Tongue (tissue), 2 donors: Measurements from ENCODE around the gene ABTB1. TPM values are rescaled to one million over a fixed set of nuclear protein-coding genes. Genes with fewer than 3 reads are reported as not detected.

Experiments used
- DNase-seq: peaks from one replicate; pipeline ENCODE4 v3.0.0-alpha.2; 2015
- total RNA-seq: library from RNA; depleted of rRNA; stranded (reverse); fragments of >200 nt; gene quantifications from one replicate; pipeline ENCODE4 v1.2.3, GENCODE V29; 2014

The ABTB1 gene
- total RNA-seq, result 20.0 TPM

DNA sequence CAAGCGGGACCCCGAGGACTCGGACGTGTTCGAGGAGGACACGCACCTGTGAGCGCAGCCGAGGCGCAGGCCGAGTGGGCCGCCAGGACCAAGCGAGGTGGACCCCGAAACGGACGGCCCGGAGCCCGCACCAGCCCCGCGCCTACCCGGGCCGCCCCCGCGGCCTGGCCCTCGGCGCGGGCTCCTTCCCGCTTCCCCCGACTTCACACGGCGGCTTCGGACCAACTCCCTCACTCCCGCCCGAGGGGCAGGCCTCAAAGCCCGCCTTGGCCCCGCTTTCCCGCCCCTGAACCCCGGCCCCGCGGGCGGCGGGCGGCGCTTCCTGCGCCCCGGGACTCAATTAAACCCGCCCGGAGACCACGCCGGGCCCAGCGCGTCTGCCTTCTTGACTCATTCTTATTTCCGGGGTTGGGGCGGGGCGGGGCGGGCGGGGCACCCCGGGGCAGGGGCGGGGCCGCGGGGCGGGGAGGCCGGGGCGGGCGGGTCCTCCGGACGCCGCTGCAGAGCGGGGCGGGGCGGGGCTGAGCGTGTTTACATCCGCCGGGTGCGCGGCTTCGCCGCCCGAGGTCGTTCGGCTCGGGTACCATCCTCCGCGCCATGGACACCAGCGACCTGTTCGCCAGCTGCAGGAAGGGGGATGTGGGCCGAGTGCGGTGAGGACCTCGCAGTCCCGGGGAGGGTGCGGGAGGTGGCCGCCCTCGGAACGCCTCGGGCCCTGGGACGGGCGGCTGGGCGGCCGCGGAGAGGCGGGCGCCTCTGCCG, at the start of gene ABTB1:
Gene ABTB1, plus strand, starts transcription at position 524 of the 762 bp plus-strand sequence. Its CDS starts 74 bp downstream, at position 598.
- DNase-seq, result peak; percentile 88

DNA sequence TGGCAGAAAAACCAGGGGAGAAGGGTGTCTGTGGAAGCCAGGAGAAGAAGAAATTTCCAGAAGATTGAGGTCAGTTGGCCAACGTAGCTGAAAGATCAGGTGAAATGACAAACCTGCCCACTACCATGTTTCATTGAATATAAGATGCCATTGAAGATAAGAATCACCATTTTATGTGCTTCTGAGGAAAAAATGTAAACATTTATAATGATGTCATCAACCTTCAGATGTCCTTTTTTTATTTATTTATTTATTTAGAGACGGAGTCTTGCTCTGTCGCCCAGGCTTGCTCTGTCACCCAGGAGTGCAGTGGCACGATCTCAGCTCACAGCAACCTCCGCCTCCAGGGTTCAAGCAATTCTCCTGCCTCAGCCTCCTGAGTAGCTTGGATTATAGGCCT, 48.7 kb upstream of the ABTB1 start:
- DNase-seq, result no peak

DNA sequence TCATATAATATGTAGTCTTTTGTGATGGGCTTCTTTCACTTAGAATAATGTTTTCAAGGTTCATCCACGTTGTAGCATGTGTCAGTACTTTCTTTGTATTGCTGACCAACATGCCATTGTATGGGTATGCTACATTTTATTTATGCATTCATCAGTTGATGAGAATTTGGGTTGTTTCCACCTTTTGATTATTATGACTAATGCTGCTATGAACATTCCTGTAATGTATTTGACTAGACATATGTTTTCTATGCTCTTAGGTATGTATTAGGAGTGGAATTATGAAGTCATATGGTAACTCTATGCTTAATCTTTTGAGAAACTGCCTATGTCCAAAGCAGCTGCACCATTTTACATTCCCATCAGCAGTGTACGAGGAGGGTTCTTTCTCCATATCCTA, 46.9 kb upstream of the ABTB1 start:
- no peak for DNase-seq

DNA sequence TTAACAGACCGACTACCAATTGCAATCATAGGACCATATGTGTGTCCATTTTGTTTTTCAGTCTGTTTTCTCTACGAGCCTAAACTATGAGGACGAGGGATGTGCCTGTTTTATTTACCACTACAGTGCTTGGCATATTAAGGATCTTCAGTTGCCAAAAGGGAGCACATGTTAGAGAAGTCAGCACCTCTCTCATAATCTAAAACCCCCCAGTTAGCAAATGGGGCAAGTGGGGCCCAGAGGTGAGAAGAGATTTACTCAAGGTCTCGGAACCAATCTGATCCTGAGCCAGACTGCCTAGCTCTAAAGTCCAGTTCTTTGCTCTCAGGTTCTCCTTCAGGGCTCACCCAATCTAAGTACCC, 44.3 kb upstream of the ABTB1 start:
- peak; percentile 8 for DNase-seq

DNA sequence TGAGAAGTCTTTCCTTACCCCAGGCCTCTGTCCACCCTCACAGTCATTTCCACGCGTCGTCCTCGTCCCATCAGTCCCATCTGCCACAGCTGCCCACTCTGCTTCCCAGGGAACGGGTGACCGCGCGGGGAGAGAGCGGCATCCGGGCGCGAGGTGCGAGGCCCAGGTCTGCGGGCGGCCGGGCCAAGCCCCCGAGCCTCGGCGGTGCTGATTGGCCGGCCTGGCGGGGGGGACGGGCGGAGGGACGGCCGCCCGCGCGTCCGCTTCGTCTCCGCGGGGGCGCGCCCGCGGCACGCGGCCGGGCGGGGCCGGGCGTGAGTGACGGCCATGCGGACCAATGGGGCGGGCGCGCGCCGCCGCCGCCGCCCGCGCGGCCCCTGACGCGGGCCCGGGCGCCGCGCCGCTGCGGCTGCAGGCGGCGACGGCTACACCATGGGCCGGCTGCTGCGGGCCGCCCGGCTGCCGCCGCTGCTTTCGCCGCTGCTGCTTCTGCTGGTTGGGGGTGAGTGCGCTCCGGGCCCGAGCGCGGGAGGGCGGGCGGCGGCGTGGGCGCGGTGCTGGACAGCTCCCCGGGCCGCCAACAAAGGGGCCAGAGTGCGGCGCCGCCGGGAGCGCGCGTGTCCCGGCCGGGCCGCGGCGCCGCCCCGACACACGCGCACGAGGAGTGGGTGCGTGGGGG, 43.8 kb upstream of the ABTB1 start, which contains the start of gene PODXL2:
Gene PODXL2, plus strand, starts transcription at position 398 of the 679 bp plus-strand sequence. Its CDS starts 35 bp downstream, at position 433.
- DNase-seq, result peak; percentile 71

DNA sequence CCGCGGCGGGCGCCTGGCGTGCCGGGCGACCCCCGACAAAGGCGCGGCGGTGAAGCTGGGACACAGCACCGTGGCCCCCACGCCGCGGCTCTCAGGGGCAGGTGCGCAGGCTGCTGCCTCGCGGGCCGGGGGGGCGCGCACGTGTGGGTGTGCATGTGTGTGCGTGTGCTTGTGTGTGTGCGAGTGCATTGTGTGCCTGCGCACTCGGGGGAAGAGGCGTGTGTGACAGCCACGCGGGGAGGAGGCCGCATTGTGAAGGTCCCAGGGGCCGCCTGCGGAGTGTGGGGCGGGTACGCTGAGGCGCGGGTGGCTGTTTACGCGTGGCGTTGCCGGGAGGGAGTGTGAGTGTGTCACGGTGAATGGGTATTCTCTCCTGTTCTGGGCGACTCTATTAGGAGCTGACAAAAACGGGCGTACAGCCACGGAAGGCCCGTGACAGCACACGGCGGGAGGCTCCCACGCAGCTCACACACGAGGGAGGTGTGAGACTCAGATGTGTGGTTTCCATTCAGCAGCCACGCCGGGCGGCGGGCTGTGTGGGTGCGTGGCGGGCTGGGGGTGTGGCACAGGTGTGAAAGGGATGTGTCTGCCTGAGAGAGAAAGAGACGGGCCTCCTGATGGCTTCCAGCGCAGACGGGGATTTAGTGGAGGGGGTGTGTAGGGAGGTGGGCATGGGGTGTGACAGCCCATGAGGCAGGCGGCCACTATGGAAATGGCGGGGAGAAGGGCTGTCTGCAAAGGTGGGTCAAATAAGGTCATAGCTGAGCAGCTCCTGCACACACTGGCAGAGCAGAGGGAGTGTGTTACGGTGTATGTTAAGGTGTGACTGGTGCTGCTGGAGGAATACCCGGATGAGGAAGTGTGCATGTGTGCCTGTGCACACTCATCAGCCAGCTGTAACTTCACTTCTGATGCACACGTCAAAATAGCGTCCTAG, 43.0 kb upstream of the ABTB1 start:
- DNase-seq, result peak; percentile 27

DNA sequence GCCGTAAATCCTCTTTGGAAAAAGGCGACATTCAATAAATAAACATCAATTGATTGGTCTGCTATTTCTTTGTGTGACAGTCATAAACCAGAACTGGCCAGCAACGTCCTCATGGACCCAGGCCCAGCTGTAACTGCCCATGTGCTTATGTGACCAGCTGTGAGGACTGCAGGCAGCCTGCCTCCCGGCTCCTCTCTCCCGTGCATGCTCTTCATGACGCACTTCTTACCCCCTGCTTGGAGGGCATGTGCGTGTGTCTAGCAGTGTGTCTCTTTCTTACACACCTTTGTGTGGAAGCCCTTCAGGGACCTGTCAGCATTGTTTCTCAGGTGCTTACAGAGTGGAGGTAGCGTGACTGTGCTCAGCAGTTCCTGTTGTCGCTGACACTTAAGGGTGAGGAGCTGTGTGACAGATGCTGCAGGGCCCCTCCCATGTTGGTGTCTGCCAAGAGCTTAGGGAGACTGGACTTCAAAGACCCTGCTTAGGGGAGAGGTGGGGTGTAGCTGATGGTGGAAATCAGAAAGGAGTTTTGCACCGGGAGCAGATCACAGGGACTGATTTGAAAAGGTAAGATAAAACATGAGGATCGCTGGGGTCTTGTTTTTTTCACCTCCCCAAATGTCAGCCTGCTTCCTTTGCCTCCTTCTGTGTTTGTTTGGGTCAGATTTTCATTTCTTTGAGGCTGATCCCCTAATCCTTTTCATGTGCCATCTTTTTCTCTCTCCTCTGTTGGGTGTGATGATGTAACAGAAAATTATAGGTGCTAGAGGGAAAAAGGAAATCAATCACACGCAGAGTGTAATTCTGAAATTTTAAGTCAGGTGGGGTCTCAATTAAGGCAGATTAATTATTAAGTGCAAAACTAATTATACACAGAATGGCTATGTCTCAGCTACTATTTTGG, 41.7 kb upstream of the ABTB1 start:
- peak; percentile 12 for DNase-seq

DNA sequence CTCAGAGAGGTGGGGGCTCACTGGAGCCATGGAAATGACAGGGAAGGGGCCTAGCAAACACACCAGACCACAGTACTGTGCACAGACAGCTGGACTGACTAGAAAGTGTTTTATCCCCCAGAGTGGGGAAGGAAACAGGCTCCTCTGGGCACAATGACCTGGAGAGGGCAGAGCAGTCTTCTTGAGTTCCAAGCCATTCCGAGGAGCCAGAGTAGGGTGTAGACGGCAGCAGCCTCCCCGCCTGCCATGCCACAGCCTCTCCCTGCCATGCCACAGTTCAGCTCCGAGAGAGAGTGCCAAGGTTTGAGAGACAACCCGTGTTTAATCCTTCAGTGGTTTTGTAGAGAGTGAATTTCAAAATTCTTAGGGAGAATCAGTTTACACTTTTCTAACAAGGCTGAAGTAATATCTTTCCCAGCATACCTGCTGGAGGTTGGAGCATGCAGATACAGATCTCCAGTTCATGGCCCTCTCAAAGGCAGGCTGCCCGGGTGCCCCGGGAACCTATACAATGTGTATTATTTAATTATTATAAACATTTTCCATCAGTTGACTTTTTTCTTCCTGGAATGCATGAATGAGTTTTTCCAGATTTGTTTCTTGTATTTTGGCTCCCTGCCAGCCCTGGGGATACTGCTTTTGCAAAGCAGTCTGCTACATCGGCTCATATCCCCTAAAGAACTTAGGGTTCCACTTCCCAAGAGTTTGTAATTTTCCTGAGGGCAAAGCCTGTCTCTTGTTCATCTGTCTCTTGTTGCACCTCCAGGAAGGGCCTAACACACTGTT, 40.5 kb upstream of the ABTB1 start:
- DNase-seq, result peak; percentile 62

DNA sequence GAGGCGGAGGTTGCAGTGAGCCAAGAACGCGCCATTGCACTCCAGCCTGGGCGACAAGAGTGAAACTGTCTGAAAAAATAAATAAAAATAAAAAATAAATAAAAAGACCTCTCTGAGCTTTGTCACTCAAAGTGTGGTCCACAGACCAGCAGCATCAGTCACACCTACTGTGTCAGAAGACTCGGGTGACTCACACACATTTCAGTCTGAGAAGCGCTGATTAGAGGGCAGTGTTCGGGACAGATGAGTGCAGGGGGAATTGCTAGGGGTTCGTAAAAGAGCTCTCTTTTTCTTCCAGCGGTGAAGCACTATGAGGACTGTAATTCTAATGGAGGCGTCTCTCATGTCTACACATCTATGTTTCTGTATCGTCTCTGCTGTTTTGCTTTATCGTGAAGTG, 38.1 kb upstream of the ABTB1 start:
- DNase-seq, result no peak

DNA sequence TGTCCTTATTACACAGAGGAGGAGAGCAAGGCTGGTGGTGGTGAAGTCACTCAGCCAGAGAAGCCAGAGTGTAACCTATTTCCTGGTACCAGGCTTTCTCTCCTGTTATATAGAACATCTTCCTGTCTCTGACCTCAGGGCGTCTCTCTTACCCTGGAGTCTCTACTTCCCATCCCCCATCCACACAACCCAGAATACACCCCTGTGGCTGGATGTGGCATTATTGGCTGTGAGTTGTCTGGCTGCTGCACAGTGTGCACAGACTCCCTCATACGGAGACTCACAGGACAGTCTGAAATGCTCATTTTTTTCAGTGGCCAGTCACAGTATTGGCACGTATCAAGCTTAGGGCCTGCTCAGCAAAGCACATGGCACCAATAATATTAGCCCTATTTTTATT, 35.2 kb upstream of the ABTB1 start:
- DNase-seq, result no peak

DNA sequence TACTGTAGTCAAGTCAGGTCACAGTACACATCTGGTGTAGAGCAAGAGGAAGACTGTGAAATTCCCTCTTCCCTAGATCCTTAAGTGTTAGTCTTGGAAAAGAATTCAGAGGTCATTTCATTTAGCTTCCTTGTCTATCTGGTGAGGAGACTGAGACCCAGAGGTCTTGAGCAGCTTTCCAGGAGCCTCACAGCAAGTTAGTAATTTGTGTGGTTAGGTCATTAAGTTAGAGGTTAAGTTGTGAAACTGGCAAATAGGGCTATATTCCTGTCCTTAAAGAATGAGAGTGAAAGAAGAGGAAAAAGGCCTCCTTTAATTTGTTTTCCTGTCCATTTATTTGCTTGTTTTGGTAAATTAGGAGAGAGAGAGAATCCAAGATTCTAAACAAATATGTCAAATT, 34.8 kb upstream of the ABTB1 start:
- DNase-seq, result no peak

DNA sequence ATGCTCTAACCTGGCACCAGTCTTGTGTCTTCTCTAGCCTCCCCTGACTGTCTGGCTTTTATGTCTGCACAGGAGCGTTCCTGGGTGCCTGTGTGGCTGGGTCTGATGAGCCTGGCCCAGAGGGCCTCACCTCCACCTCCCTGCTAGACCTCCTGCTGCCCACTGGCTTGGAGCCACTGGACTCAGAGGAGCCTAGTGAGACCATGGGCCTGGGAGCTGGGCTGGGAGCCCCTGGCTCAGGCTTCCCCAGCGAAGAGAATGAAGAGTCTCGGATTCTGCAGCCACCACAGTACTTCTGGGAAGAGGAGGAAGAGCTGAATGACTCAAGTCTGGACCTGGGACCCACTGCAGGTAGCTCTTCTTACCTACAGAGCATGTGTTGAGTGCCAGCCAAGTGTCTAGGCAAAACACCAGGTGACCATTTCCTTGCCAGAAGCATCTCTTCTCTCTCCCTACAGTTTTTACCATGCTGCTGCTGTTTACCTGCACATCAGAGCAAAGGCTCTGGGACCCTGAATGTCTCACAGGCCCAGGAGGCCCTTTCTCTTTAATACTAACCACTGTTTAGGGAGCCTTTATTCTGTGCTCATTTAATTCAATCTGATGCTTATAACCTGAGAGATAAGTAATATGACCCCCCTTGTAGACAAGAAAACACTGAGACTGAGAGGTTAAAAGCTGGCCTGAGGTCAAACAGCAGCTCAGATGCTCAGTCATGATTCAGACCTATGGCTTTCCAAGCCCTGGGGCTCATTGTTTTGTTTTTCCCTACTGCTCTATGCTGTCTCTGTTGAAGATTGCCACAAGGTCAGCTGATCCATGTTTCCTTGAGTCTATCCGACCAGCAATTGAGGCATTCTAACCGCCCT, 33.3 kb upstream of the ABTB1 start:
- no peak for DNase-seq

DNA sequence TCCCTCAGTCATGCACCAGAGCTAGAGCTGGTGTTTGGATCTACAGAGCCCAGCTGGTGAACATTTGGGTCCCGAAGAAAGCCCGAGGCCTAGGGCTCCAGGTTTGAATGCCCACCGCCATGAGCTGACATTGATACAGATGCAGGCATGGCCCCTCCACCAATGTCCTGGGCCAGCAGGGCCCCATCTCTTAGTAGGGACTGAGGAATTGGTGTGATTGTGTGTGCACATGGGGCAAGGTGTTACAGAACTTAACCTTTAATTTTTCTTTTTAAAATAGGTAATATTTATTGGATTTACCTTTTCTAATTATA, 32.8 kb upstream of the ABTB1 start:
- no peak for DNase-seq

DNA sequence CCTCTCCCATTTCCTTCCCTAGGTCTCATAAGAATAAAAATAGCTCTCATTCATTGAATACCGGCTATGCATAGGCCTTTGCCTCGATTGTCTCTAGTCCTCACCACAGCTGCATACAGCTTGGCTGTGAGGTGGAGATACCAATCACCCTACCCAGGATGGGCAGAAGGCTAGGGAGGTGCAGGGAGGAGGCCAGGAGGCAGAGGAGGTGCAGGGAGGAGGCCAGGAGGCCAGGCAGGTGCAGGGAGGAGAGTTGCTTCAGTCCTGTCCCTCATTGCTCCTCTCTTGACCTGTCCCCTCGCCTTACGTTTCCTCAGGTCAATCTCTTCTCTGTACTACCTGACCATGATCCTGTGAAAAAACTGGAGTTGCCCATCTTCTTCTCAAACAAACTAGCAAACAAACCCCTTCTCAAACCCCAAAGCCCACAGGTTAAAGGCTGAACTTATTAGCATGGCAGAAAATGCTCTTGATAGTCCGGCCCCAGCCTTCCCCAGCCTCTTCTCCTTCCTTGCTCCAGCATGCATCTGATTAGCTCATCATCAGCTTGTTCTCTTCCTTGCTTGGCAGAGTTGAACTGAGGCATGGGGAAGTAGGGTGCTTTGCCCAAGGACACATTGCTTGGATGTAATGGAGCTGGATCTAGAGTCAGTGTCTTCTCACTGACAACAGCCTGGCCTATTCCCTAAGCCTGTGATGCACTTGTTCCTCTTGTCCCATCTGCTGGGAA, 27.9 kb upstream of the ABTB1 start:
- no peak for DNase-seq

DNA sequence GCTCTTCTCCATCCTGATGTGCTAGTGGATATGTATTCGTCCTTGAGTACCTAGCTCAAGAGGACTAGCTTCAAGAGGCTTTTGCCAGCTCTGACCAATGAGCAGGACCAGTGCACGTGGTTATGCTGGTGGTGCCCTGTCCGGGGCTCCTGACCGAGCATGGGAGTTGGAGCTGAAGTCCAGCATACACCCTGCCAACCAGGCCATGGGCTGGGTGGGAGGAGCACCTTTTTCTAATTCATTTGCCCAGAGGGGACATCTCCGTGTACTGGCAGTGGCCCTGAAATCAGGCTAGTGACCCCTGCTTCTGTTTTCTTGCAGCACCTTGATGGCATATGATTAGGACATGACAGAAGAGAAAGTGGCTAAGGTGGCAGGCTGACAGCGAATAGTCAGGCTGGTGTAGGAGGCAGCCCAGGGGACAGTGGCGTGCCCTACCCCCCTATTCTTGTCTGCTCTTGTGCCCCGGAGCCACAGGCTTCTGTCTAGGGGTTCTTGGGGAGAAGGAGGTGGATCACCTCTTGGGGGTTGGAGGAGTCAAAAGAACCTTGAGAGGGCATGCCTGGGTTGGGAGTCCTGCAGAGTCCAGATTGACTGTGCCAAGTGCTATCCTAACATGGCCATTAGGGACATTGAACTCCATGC, 27.3 kb upstream of the ABTB1 start:
- DNase-seq, result no peak

DNA sequence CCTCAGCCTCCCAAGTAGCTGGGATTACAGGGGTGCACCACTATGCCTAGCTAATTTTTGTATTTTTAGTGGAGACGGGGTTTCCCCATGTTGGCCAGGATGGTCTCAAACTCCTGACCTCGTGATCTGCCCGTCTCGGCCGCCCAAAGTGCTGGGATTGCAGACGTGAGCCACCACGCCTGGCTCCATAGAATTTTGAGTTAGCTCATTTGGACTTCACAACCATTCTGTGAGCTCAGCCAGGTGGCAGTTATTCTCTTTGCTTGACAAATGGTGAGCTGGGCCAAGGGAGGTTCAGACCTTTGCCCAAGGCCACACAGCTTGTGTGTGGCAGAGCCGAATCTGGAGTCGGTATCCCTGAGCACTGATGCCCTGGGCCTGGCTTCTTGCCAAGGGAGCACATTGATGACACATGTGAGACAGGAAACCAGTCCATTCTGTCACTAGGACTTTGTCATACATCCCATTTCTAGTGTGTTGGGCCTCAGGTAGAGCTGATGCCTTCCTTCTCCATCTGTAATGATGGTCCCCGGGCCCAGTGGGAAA, 26.2 kb upstream of the ABTB1 start:
- no peak for DNase-seq

DNA sequence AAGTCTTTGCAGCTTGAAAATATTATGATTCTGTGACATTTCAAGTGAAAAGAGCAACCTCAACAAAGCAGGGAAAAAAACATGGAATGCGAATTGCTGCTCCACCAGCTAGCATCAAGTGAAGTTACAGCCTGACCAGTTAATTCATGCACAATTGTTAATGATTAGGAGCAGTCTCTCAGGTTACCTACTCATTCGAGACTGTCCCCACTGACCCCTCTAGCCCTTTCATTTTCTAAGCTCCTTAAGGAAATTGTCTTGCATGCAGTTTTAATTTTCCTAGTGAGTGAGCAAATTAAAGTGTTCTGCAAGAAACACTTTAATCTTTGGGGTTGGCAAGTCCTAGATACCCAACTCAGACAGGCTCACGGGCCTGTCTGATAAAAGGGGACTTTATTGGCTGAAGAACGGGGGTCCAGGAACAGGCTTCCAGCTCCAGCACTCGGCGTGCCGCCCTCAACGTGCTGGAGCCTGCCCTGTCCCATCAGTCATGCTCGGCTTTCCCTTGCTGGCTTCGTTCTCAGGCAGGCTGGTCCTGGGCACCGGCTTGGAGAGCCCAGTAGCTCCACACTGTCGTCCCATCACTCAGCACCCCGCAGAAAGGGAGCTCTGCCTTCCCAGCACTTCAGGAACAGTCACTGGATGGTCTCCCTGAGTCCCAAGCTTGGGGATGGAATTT, 25.4 kb upstream of the ABTB1 start:
- DNase-seq, result no peak

DNA sequence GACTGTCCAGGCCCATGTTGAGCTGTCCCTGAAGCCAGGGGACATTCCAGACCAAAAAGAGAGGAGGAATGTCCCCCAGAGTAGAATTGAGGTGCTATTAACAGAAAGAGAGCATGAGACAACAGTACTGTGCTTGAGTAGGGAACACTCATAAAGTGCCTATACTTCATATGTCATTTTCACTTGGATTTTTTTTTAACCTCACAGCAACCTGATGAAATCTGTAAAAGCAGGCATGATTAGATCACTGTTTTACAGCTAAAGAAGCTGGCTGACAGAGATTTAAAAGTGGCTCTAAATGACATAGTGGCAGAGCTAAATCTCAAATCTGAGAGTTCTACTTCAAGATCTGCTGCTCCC, 24.9 kb upstream of the ABTB1 start:
- DNase-seq, result no peak
